ENCODE measurements around the gene OTOS.

Gene OTOS

GRCh38 chr2:240125742-240126141 lies 14.7 kb downstream of the OTOS start:
- POLR2A ChIA-PET = no interaction called here
- no peak for DNase-seq (ENCODE audit: extremely low spot score)
- no peak for TF ChIP-seq SUZ12 (IDR thresholded peaks at IDR 0.05)
- no peak for TF ChIP-seq BHLHE40 (IDR thresholded peaks at IDR 0.05; ENCODE audit: borderline replicate concordance)
- TF ChIP-seq SP1 (IDR thresholded peaks at IDR 0.05) = no peak
- TF ChIP-seq FOXM1 (IDR thresholded peaks at IDR 0.05; ENCODE audit: borderline replicate concordance) = no peak
- CTCF ChIA-PET = no interaction called here

- no peak for TF ChIP-seq ELF4 (IDR thresholded peaks at IDR 0.05)
- no peak for TF ChIP-seq SUZ12 (IDR thresholded peaks at IDR 0.05)
- TF ChIP-seq FOXM1 (IDR thresholded peaks at IDR 0.05; ENCODE audit: borderline replicate concordance) = no peak
- no peak for TF ChIP-seq PKNOX1 (IDR thresholded peaks at IDR 0.05)
- no peak for TF ChIP-seq SP1 (IDR thresholded peaks at IDR 0.05)
- TF ChIP-seq FOXK2 (IDR thresholded peaks at IDR 0.05) = no peak
- no peak for TF ChIP-seq LEF1 (IDR thresholded peaks at IDR 0.05; ENCODE audit: borderline replicate concordance)
- no peak for TF ChIP-seq FOXA1 (IDR thresholded peaks at IDR 0.05)
- no peak for TF ChIP-seq NFRKB (IDR thresholded peaks at IDR 0.05)
- no peak for TF ChIP-seq TARDBP (IDR thresholded peaks at IDR 0.05)
- no peak for TF ChIP-seq BHLHE40 (IDR thresholded peaks at IDR 0.05; ENCODE audit: borderline replicate concordance)
- no peak for TF ChIP-seq HDGF (IDR thresholded peaks at IDR 0.05; ENCODE audit: borderline replicate concordance)
- TF ChIP-seq L3MBTL2 (conservative IDR thresholded peaks at IDR 0.05) = no peak
- TF ChIP-seq ZNF384 (IDR thresholded peaks at IDR 0.05) = no peak
- TF ChIP-seq ARNT (IDR thresholded peaks at IDR 0.05) = no peak
- no peak for TF ChIP-seq CTBP1 (IDR thresholded peaks at IDR 0.05; ENCODE audit: borderline replicate concordance)
- POLR2A ChIA-PET = no interaction called here
- DNase-seq (ENCODE audit: extremely low spot score) = no peak
- CTCF ChIA-PET = no interaction called here
These were observed 15.8 kb downstream of the OTOS start for GRCh38 chr2:240124651-240125030.

GRCh38 chr2:240123821-240124650 lies 16.4 kb downstream of the OTOS start:
- ChIA-PET POLR2A (no interaction called here), CTCF (no interaction called here)
- DNase-seq (ENCODE audit: extremely low spot score) = no peak
- no peak for TF ChIP-seq NFRKB (IDR thresholded peaks at IDR 0.05)
- no peak for TF ChIP-seq FOXK2 (IDR thresholded peaks at IDR 0.05)
- no peak for TF ChIP-seq CTBP1 (IDR thresholded peaks at IDR 0.05; ENCODE audit: borderline replicate concordance)
- no peak for TF ChIP-seq PKNOX1 (IDR thresholded peaks at IDR 0.05)
- TF ChIP-seq FOXM1 (IDR thresholded peaks at IDR 0.05; ENCODE audit: borderline replicate concordance) = no peak
- TF ChIP-seq ELF4 (IDR thresholded peaks at IDR 0.05) = no peak
- no peak for TF ChIP-seq ZNF384 (IDR thresholded peaks at IDR 0.05)
- TF ChIP-seq SP1 (IDR thresholded peaks at IDR 0.05) = no peak
- TF ChIP-seq L3MBTL2 (conservative IDR thresholded peaks at IDR 0.05) = no peak
- no peak for TF ChIP-seq TARDBP (IDR thresholded peaks at IDR 0.05)
- no peak for TF ChIP-seq SUZ12 (IDR thresholded peaks at IDR 0.05)
- TF ChIP-seq HDGF (IDR thresholded peaks at IDR 0.05; ENCODE audit: borderline replicate concordance) = no peak
- TF ChIP-seq ARNT (IDR thresholded peaks at IDR 0.05) = no peak
- no peak for TF ChIP-seq FOXA1 (IDR thresholded peaks at IDR 0.05)

GRCh38 chr2:240121675-240122074 lies 18.8 kb downstream of the OTOS start:
- DNase-seq (ENCODE audit: extremely low spot score) = no peak
- CTCF ChIA-PET = no interaction called here
- POLR2A ChIA-PET = no interaction called here
- TF ChIP-seq TARDBP (IDR thresholded peaks at IDR 0.05) (no peak), NFRKB (IDR thresholded peaks at IDR 0.05) (no peak), SP1 (IDR thresholded peaks at IDR 0.05) (no peak), FOXA1 (IDR thresholded peaks at IDR 0.05) (no peak), CTBP1 (IDR thresholded peaks at IDR 0.05; ENCODE audit: borderline replicate concordance) (no peak), ELF4 (IDR thresholded peaks at IDR 0.05) (no peak), SUZ12 (IDR thresholded peaks at IDR 0.05) (no peak), LEF1 (IDR thresholded peaks at IDR 0.05; ENCODE audit: borderline replicate concordance) (no peak), FOXM1 (IDR thresholded peaks at IDR 0.05; ENCODE audit: borderline replicate concordance) (no peak), FOXK2 (IDR thresholded peaks at IDR 0.05) (no peak), L3MBTL2 (conservative IDR thresholded peaks at IDR 0.05) (no peak), ARNT (IDR thresholded peaks at IDR 0.05) (no peak), PKNOX1 (IDR thresholded peaks at IDR 0.05) (no peak)

- ChIA-PET POLR2A (no interaction called here), CTCF (no interaction called here)
- no peak for DNase-seq (ENCODE audit: extremely low spot score)
- TF ChIP-seq HDGF (IDR thresholded peaks at IDR 0.05; ENCODE audit: borderline replicate concordance) = no peak
- TF ChIP-seq CTBP1 (IDR thresholded peaks at IDR 0.05; ENCODE audit: borderline replicate concordance) = no peak
- TF ChIP-seq LEF1 (IDR thresholded peaks at IDR 0.05; ENCODE audit: borderline replicate concordance) = no peak
- TF ChIP-seq FOXA1 (IDR thresholded peaks at IDR 0.05) = no peak
- no peak for TF ChIP-seq ELF4 (IDR thresholded peaks at IDR 0.05)
- no peak for TF ChIP-seq ARNT (IDR thresholded peaks at IDR 0.05)
- TF ChIP-seq NFRKB (IDR thresholded peaks at IDR 0.05) = no peak
- TF ChIP-seq SP1 (IDR thresholded peaks at IDR 0.05) = no peak
- TF ChIP-seq L3MBTL2 (conservative IDR thresholded peaks at IDR 0.05) = no peak
- no peak for TF ChIP-seq BHLHE40 (IDR thresholded peaks at IDR 0.05; ENCODE audit: borderline replicate concordance)
- TF ChIP-seq FOXM1 (IDR thresholded peaks at IDR 0.05; ENCODE audit: borderline replicate concordance) = no peak
- no peak for TF ChIP-seq FOXK2 (IDR thresholded peaks at IDR 0.05)
- TF ChIP-seq SUZ12 (IDR thresholded peaks at IDR 0.05) = no peak
- TF ChIP-seq PKNOX1 (IDR thresholded peaks at IDR 0.05) = no peak
- no peak for TF ChIP-seq TARDBP (IDR thresholded peaks at IDR 0.05)
- TF ChIP-seq ZNF384 (IDR thresholded peaks at IDR 0.05) = no peak
These were observed 19.3 kb downstream of the OTOS start for GRCh38 chr2:240121190-240121589.

Data from HEK293T (cell line).